ENCODE data around the gene PDE9A.

The PDE9A gene

DNA sequence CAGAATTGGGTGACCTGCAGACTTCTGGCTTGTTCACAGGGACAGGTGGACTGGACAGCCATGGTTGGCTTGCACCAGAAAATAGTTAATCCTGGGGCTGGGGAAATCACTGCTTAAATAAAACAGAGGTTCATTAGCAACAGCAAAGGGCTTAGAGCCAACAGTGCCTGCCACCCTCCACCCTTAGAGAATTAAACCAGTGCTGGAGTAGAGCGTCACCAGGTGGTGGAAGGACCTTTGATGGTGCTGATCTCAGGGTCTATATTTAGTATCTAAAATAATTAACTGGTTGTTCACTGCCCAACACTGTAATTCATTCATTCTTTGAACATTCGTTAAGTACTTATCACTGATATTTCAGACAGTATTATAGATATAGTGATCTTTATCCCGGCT is 34.7 kb upstream of the PDE9A start:
- TF ChIP-seq, protein P1, sequence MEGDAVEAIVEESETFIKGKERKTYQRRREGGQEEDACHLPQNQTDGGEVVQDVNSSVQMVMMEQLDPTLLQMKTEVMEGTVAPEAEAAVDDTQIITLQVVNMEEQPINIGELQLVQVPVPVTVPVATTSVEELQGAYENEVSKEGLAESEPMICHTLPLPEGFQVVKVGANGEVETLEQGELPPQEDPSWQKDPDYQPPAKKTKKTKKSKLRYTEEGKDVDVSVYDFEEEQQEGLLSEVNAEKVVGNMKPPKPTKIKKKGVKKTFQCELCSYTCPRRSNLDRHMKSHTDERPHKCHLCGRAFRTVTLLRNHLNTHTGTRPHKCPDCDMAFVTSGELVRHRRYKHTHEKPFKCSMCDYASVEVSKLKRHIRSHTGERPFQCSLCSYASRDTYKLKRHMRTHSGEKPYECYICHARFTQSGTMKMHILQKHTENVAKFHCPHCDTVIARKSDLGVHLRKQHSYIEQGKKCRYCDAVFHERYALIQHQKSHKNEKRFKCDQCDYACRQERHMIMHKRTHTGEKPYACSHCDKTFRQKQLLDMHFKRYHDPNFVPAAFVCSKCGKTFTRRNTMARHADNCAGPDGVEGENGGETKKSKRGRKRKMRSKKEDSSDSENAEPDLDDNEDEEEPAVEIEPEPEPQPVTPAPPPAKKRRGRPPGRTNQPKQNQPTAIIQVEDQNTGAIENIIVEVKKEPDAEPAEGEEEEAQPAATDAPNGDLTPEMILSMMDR (IDR thresholded peaks at IDR 0.05; ENCODE audit: extremely low read depth, missing control alignments): no peak
- DNase-seq (ENCODE audit: low spot score): no peak

- TF ChIP-seq, protein P1 (IDR thresholded peaks at IDR 0.05; ENCODE audit: extremely low read depth, missing control alignments): no peak
- DNase-seq (ENCODE audit: low spot score): no peak
Observed at GRCh38 chr21:42619166-42619565, 34.3 kb upstream of the PDE9A start.

DNA sequence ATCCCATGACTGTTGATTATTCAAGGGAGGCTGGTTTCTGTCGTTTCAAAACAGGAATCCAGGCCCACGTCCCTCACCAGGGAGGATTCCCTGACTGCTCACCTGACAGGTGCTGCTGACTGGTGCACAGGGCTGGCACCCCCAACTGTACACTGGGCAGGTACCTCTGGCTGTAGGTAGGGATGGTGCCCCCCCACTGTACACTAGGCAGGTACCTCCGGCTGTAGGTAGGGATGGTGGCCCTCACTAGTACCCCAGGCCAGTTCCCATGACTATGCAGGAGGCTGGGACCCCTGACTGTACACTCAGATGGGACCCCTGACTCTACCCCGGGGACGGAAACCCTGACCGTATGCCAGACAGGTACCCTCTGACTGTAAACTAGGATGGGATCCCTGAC is 33.6 kb upstream of the PDE9A start:
- no peak for DNase-seq (ENCODE audit: low spot score)
- TF ChIP-seq, protein P1 (IDR thresholded peaks at IDR 0.05; ENCODE audit: extremely low read depth, missing control alignments): no peak

GRCh38 chr21:42621166-42621818 is 32.1 kb upstream of the PDE9A start:
- TF ChIP-seq, protein P1 (IDR thresholded peaks at IDR 0.05; ENCODE audit: extremely low read depth, missing control alignments): no peak
- DNase-seq (ENCODE audit: low spot score): no peak

DNA sequence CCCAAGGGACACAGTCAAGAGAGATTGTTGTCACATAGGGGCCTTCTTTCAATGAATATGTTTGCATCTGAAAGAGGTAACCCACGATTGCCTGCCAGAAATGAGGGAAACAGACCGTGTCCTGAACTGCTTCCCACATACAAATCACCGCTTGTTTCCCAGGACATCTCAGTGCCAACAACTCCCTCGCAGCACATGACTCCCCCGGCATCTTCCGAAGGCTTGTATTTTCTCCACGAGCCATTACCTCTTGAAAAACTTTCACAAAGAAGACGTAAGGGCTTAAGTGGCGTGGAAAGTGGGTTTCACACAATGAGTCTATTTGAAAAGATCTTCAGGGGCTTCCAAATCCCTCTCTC is 31.6 kb upstream of the PDE9A start:
- TF ChIP-seq, protein P1 (IDR thresholded peaks at IDR 0.05; ENCODE audit: extremely low read depth, missing control alignments): no peak
- DNase-seq (ENCODE audit: low spot score): no peak

DNA sequence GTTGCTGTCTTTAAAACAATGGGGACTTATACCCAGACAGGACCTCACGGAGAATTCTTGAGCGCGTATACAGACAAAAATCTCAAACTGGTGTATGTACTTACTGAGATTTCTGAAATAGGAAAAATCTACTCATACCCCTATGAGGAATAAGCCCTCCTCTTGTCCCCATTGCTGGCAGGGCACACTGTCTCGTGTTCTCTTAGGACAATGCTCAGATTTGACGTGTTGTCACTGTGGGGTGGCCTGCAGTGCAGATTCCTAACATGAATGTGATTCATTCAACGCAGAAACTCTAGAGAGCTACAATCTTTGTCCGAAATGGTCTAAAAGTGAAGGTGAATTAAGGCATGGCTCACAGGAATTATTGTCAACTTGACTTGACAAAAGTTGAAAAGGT is 31.1 kb upstream of the PDE9A start:
- DNase-seq (ENCODE audit: low spot score): no peak
- TF ChIP-seq, protein P1 (IDR thresholded peaks at IDR 0.05; ENCODE audit: extremely low read depth, missing control alignments): no peak

DNA sequence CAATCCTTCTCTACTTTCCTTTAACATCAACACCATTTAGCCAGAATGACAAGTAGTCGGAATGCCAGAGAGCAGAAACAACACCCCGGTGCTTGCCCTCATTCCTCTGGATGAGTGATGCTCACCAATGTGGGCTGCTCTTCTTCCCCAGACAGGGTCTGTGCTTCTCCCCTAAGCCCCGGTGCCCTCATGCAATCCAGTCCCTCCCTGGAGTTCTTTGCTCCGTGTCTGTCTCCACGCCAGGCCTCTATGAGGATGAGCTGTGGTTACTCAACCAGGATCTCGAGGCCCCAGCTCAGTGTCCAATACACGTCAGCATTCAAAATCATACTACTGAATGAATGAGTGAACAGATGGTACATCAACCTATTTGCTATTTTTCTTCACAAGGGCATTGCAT is 29.7 kb upstream of the PDE9A start:
- no peak for DNase-seq (ENCODE audit: low spot score)
- TF ChIP-seq, protein P1 (IDR thresholded peaks at IDR 0.05; ENCODE audit: extremely low read depth, missing control alignments): no peak
